NCI-H524 (cell line): ENCODE data around the gene VAV2.
A peak's percentile ranks its signal among the peaks of the same experiment; 100 is the strongest.

Experiments
- DNase-seq, 2 experiments: peaks; one replicate each; lab custom pipeline; 2025; lab: John Stamatoyannopoulos, UW

The VAV2 gene

GRCh38 chr9:133852431-133852830, 139.7 kb downstream of the VAV2 start:
- no peak for DNase-seq

GRCh38 chr9:133851693-133852092, 140.4 kb downstream of the VAV2 start:
- no peak for DNase-seq

- no peak for DNase-seq
These were observed 141.2 kb downstream of the VAV2 start for GRCh38 chr9:133850937-133851336.

- no peak for DNase-seq
These were observed 142.0 kb downstream of the VAV2 start for GRCh38 chr9:133850161-133850560.

GRCh38 chr9:133849110-133849670, 142.9 kb downstream of the VAV2 start:
- DNase-seq, result no peak

GRCh38 chr9:133848471-133849109, 143.5 kb downstream of the VAV2 start:
- peak; percentile 20 to 62 for DNase-seq

- DNase-seq, result no peak
These were observed 145.5 kb downstream of the VAV2 start for GRCh38 chr9:133846483-133847090.

GRCh38 chr9:133845440-133845839, 146.7 kb downstream of the VAV2 start:
- DNase-seq, result no peak

GRCh38 chr9:133844881-133845410, 147.2 kb downstream of the VAV2 start:
- no peak for DNase-seq

GRCh38 chr9:133844398-133844784, 147.7 kb downstream of the VAV2 start:
- no peak for DNase-seq

- DNase-seq, result no peak
These were observed 148.2 kb downstream of the VAV2 start for GRCh38 chr9:133843751-133844397.

GRCh38 chr9:133843250-133843649, 148.9 kb downstream of the VAV2 start:
- no peak for DNase-seq

- DNase-seq, result peak; percentile 25 to 62
These were observed 149.3 kb downstream of the VAV2 start for GRCh38 chr9:133842721-133843227.

- DNase-seq, result no peak
These were observed 149.9 kb downstream of the VAV2 start for GRCh38 chr9:133842174-133842573.

GRCh38 chr9:133841167-133841812, 150.8 kb downstream of the VAV2 start:
- DNase-seq, result no peak

GRCh38 chr9:133839822-133840329, 152.2 kb downstream of the VAV2 start:
- DNase-seq, result peak; percentile 73 to 75

GRCh38 chr9:133838859-133839507, 153.1 kb downstream of the VAV2 start:
- peak; percentile 75 to 82 for DNase-seq

GRCh38 chr9:133837627-133838597, 154.2 kb downstream of the VAV2 start:
- DNase-seq, result peak; percentile 78 to 89

GRCh38 chr9:133836818-133837217, 155.3 kb downstream of the VAV2 start:
- peak in 1 of 2 experiments; percentile 45 for DNase-seq
